Hepatic stellate cell (primary cell): ENCODE results near the gene ZFC3H1.
"Not testable (repeated sequence)": the region's sequence is repeated elsewhere in the genome, so short reads cannot be mapped to it uniquely, and the experiment has no call there.

ENCODE experiments used
- DNase-seq: peaks from one replicate; pipeline ENCODE4 v3.0.0; 2011; ENCODE audit warnings: low spot score

The ZFC3H1 gene

GRCh38 chr12:71663561-71664410 lies at the start of gene ZFC3H1, which contains the start of gene THAP2:
Gene ZFC3H1, minus strand, starts transcription at chr12:71663848. Its CDS starts 238 bp downstream, at chr12:71663610.
Gene THAP2, plus strand, starts transcription at chr12:71664301. Its CDS starts 209 bp downstream, at chr12:71664510.
- DNase-seq: peak; percentile 87

- peak; percentile 63 for DNase-seq
These were observed 46.9 kb upstream of the ZFC3H1 start for GRCh38 chr12:71710276-71711125.

GRCh38 chr12:71708658-71709057 lies 45.0 kb upstream of the ZFC3H1 start:
- no peak for DNase-seq

- no peak for DNase-seq
These were observed 41.3 kb upstream of the ZFC3H1 start for GRCh38 chr12:71704920-71705319.

- DNase-seq: no peak
These were observed 39.6 kb upstream of the ZFC3H1 start for GRCh38 chr12:71703206-71703605.

GRCh38 chr12:71702590-71702989 lies 38.9 kb upstream of the ZFC3H1 start:
- DNase-seq: no peak

GRCh38 chr12:71702181-71702580 lies 38.5 kb upstream of the ZFC3H1 start:
- not testable (repeated sequence) for DNase-seq

GRCh38 chr12:71695782-71696181 lies 32.1 kb upstream of the ZFC3H1 start:
- DNase-seq: no peak

GRCh38 chr12:71694099-71694820 lies 30.6 kb upstream of the ZFC3H1 start:
- DNase-seq: no peak

GRCh38 chr12:71693651-71694050 lies 30.0 kb upstream of the ZFC3H1 start:
- DNase-seq: not testable (repeated sequence)

GRCh38 chr12:71693126-71693525 lies 29.5 kb upstream of the ZFC3H1 start:
- DNase-seq: no peak

- DNase-seq: no peak
These were observed 28.0 kb upstream of the ZFC3H1 start for GRCh38 chr12:71691504-71692129.

- no peak for DNase-seq
These were observed 25.4 kb upstream of the ZFC3H1 start for GRCh38 chr12:71688961-71689570.

- DNase-seq: not testable (repeated sequence)
These were observed 23.5 kb upstream of the ZFC3H1 start for GRCh38 chr12:71687172-71687571.

GRCh38 chr12:71686658-71687025 lies 23.0 kb upstream of the ZFC3H1 start:
- DNase-seq: no peak

- peak; percentile 86 for DNase-seq
These were observed 22.4 kb upstream of the ZFC3H1 start, which contains the start of gene TMEM19 for GRCh38 chr12:71685914-71686657. Gene TMEM19, plus strand, starts transcription at chr12:71686082. Its CDS starts 599 bp downstream, at chr12:71686681.

GRCh38 chr12:71685312-71685906 lies 21.8 kb upstream of the ZFC3H1 start:
- DNase-seq: no peak

- no peak for DNase-seq
These were observed 20.4 kb upstream of the ZFC3H1 start for GRCh38 chr12:71684081-71684480.

GRCh38 chr12:71683633-71684032 lies 20.0 kb upstream of the ZFC3H1 start:
- DNase-seq: no peak

- DNase-seq: no peak
These were observed 18.8 kb upstream of the ZFC3H1 start for GRCh38 chr12:71682466-71682865.
